HCT116 (cell line): ENCODE results near the gene CARMIL1.

ENCODE experiments used
- EGR1 ChIP-seq: IDR thresholded peaks from 2 replicates; pipeline ENCODE4 v1.6.1; 2012; ENCODE audit warnings: low read depth
- EZH2 ChIP-seq: fragments of 200-600 bp; sonication (generic); IDR thresholded peaks from 2 replicates; pipeline ENCODE4 v1.6.1; 2017; ENCODE audit warnings: antibody characterized with exemption, mixed run types
- EZH2phosphoT487 ChIP-seq: fragments of 200-600 bp; IDR thresholded peaks from 2 replicates; pipeline ENCODE4 v1.6.1; 2018; ENCODE audit warnings: antibody characterized with exemption, borderline replicate concordance
- FOSL1 ChIP-seq: IDR thresholded peaks from 2 replicates; pipeline ENCODE4 v1.6.1; 2012; ENCODE audit warnings: low read depth
- JUND ChIP-seq: IDR thresholded peaks from 2 replicates; pipeline ENCODE4 v1.6.1; 2012
- POLR2A ChIP-seq: IDR thresholded peaks from 2 replicates; pipeline ENCODE4 v1.7.0; 2011; ENCODE audit warnings: borderline replicate concordance; ENCODE audit not compliant: insufficient read depth, insufficient read length; ENCODE audit errors: extremely low read depth
- POLR2AphosphoS5 ChIP-seq: IDR thresholded peaks from 2 replicates; pipeline ENCODE4 v1.6.1; 2011; ENCODE audit warnings: mild to moderate bottlenecking, low read depth, low read length, moderate library complexity
- RAD21 ChIP-seq: IDR thresholded peaks from 2 replicates; pipeline ENCODE4 v1.6.1; 2012; ENCODE audit warnings: low read depth, mild to moderate bottlenecking
- SIN3A ChIP-seq: IDR thresholded peaks from 2 replicates; pipeline ENCODE4 v1.6.1; 2012; ENCODE audit warnings: low read depth
- SP1 ChIP-seq: IDR thresholded peaks from 2 replicates; pipeline ENCODE4 v1.6.1; 2012; ENCODE audit warnings: low read depth
- SRF ChIP-seq: IDR thresholded peaks from 2 replicates; pipeline ENCODE4 v1.6.1; 2012; ENCODE audit warnings: low read depth
- YY1 ChIP-seq: IDR thresholded peaks from 2 replicates; pipeline ENCODE4 v1.6.1; 2011; ENCODE audit warnings: low read length, low read depth, moderate library complexity, mild to moderate bottlenecking; ENCODE audit not compliant: insufficient replicate concordance; ENCODE audit errors: extremely low read depth
- TF ChIP-seq, protein P1 (sequence below), 3 experiments: fragments of 200-600 bp in 1 of 3; sonication (generic) in 1 of 3; IDR thresholded peaks in 2 of 3; conservative IDR thresholded peaks in 1 of 3; 2 replicates each; pipeline ENCODE4 v1.5.1; 2012 to 2017; ENCODE audit warnings: low read depth in 2 of 3, low read length in 2 of 3, antibody characterized with exemption in 1 of 3, borderline replicate concordance in 1 of 3, control low read depth in 1 of 3, mild to moderate bottlenecking in 1 of 3, mixed read lengths in 1 of 3, mixed run types in 1 of 3, moderate library complexity in 1 of 3; ENCODE audit not compliant: insufficient read depth in 1 of 3

DNA sequence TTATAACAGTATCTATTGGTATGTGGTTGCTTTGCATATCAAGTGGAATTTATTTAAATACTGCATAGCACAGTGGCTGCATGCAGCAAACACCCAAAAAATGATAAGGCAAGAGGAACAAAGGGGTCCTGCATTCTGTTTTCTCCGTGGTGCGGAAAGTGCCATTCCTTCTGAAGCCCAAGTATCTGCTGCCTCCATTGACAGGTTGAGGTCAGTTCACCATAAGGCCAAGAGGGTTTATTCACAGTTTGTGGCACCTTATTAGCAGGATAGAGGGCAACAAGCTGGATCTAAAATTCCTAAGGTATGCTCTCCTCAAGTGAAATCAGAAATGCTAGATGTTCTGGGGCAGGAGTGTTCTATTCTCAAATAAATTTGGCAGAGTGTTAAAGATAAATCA is 9.3 kb downstream of the CARMIL1 start:
- TF ChIP-seq SRF (no peak), POLR2AphosphoS5 (no peak), JUND (no peak), EZH2 (no peak), SP1 (no peak), EZH2phosphoT487 (no peak), FOSL1 (no peak), YY1 (no peak), POLR2A (no peak), EGR1 (no peak), RAD21 (no peak), SIN3A (no peak)
- TF ChIP-seq, protein P1, sequence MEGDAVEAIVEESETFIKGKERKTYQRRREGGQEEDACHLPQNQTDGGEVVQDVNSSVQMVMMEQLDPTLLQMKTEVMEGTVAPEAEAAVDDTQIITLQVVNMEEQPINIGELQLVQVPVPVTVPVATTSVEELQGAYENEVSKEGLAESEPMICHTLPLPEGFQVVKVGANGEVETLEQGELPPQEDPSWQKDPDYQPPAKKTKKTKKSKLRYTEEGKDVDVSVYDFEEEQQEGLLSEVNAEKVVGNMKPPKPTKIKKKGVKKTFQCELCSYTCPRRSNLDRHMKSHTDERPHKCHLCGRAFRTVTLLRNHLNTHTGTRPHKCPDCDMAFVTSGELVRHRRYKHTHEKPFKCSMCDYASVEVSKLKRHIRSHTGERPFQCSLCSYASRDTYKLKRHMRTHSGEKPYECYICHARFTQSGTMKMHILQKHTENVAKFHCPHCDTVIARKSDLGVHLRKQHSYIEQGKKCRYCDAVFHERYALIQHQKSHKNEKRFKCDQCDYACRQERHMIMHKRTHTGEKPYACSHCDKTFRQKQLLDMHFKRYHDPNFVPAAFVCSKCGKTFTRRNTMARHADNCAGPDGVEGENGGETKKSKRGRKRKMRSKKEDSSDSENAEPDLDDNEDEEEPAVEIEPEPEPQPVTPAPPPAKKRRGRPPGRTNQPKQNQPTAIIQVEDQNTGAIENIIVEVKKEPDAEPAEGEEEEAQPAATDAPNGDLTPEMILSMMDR (IDR thresholded peaks at IDR 0.05 in 2 of 3, conservative IDR thresholded peaks at IDR 0.05 in 1 of 3; ENCODE audit: borderline replicate concordance in 1 of 3, insufficient read depth in 1 of 3, low read depth in 2 of 3, low read length in 2 of 3), result no peak
